H1 (cell line): ENCODE results near the gene RASGRP4. TPM values are rescaled to one million over a fixed set of nuclear protein-coding genes. Genes with fewer than 3 reads are reported as not detected.

Experiments used
- CBX5 ChIP-seq: fragments of 300-800, 300-1000 bp; sonication (generic); IDR thresholded peaks from 2 replicates; pipeline ENCODE4 v1.7.1; 2016; ENCODE audit warnings: antibody characterized with exemption, low read length, low read depth
- E2F6 ChIP-seq: IDR thresholded peaks from 2 replicates; pipeline ENCODE4 v1.6.1; 2012; ENCODE audit warnings: inconsistent platforms
- KDM1A ChIP-seq: fragments of 200-600, 300-600 bp; sonication (generic); IDR thresholded peaks from 2 replicates; pipeline ENCODE4 v1.7.1; 2016; ENCODE audit warnings: mild to moderate bottlenecking, low read length, borderline replicate concordance
- NANOG ChIP-seq: IDR thresholded peaks from 2 replicates; pipeline ENCODE4 v1.6.1; 2011; ENCODE audit warnings: low read length, low read depth, mild to moderate bottlenecking, inconsistent platforms; ENCODE audit not compliant: insufficient read depth, poor library complexity, severe bottlenecking
- POLR2AphosphoS5 ChIP-seq: IDR thresholded peaks from 2 replicates; pipeline ENCODE4 v1.6.1; 2011; ENCODE audit warnings: low read depth, low read length
- RFX5 ChIP-seq: IDR thresholded peaks from 2 replicates; pipeline ENCODE4 v1.6.1; 2011; ENCODE audit warnings: low read depth, low read length, improper control_type of control experiment, borderline replicate concordance
- SIX5 ChIP-seq: IDR thresholded peaks from 2 replicates; pipeline ENCODE4 v1.6.1; 2011; ENCODE audit warnings: mild to moderate bottlenecking, low read depth, low read length
- TCF12 ChIP-seq: IDR thresholded peaks from 2 replicates; pipeline ENCODE4 v1.6.1; 2011; ENCODE audit warnings: low read depth, mild to moderate bottlenecking, low read length
- TEAD4 ChIP-seq: IDR thresholded peaks from 2 replicates; pipeline ENCODE4 v1.6.1; 2012; ENCODE audit warnings: low read depth, low read length, inconsistent platforms, mixed read lengths
- polyA plus RNA-seq, 7 experiments: library from polyadenylated mRNA; depleted of rRNA in 3 of 7; stranded (reverse) in 5 of 7; unstranded in 2 of 7; fragments of >200 nt in 5 of 7; fragments of 200-250 nt in 2 of 7; gene quantifications; 1 replicate in 5 of 7; 2 replicates in 1 of 7; 4 replicates in 1 of 7; pipeline versions ENCODE4 v1.2.1 to v1.2.3, GENCODE V29; 2011 to 2013; ENCODE audit warnings: missing spikeins in 2 of 7, mixed read lengths in 2 of 7
- total RNA-seq: library from RNA; stranded (reverse); fragmentation: NEBNext Ultra II Directional; extraction: Animal tissue kit (Norgen Biotek cat#: 25700); gene quantifications from 2 replicates; pipeline ENCODE4 v1.2.1, GENCODE V29; 2021

The RASGRP4 gene
- total and polyA plus RNA-seq, 2 of the 8 experiments (the other 6 are each of a cell fraction or from before 2014, with no cell fraction given) = 1.9 to 3.1 TPM

GRCh38 chr19:38470788-38471480 is 44.9 kb upstream of the RASGRP4 start (continued):
- TF ChIP-seq E2F6 = no peak
- TF ChIP-seq KDM1A = no peak
- no peak for TF ChIP-seq CBX5
- no peak for TF ChIP-seq POLR2AphosphoS5
- no peak for TF ChIP-seq NANOG
- TF ChIP-seq TEAD4 = no peak
- TF ChIP-seq SIX5 = no peak
- TF ChIP-seq TCF12 = no peak
- no peak for TF ChIP-seq RFX5
